Activated naive CD4-positive, alpha-beta T cell treated with anti-CD3 and anti-CD28 coated beads for 36 hours (primary cell): ENCODE results near the gene TGFBRAP1. TPM values are rescaled to one million over a fixed set of nuclear protein-coding genes. Genes with fewer than 3 reads are reported as not detected.
A peak's percentile ranks its signal among the peaks of the same experiment; 100 is the strongest.

ENCODE experiments used
- CTCF ChIA-PET: fragments of 350-600 bp; sonication (Branson Sonifier 250); formaldehyde crosslinking; loops from one replicate; lab custom pipeline; 2021; ENCODE audit warnings: antibody characterized with exemption; lab: Charles Lee
- DNase-seq: peaks from one replicate; pipeline ENCODE4 v3.0.0-alpha.2; 2020
- H3K27ac Mint-ChIP-seq: one replicate; pipeline ENCODE4 v1.8.0; 2021; ENCODE audit warnings: mild to moderate bottlenecking, mixed read lengths
- H3K27me3 Mint-ChIP-seq: one replicate; pipeline ENCODE4 v1.8.0; 2021; ENCODE audit warnings: low read depth, mixed read lengths
- H3K36me3 Mint-ChIP-seq: one replicate; pipeline ENCODE4 v1.8.0; 2021; ENCODE audit warnings: low read depth, mixed read lengths
- H3K4me1 Mint-ChIP-seq: one replicate; pipeline ENCODE4 v1.8.0; 2021; ENCODE audit warnings: low read depth, mixed read lengths
- H3K4me3 Mint-ChIP-seq: one replicate; pipeline ENCODE4 v1.8.0; 2021; ENCODE audit warnings: mild to moderate bottlenecking, moderate library complexity, mixed read lengths
- H3K9me3 Mint-ChIP-seq: one replicate; pipeline ENCODE4 v1.8.0; 2021; ENCODE audit warnings: mixed read lengths
- intact Hi-C: fragments of 100-400 bp; cut with micrococcal nuclease; formaldehyde crosslinking; loops from one replicate; pipeline ENCODE4 v1.15.1; 2023
- total RNA-seq, 2 experiments: library from RNA; stranded (reverse); gene quantifications; one replicate each; pipeline ENCODE4 v1.2.3, GENCODE V29; 2021

Gene TGFBRAP1
- total RNA-seq, 2 experiments from 2014 or later = 13.6 to 15.3 TPM

GRCh38 chr2:105288133-105288532, 41.4 kb downstream of the TGFBRAP1 start:
- CTCF ChIA-PET = interaction anchor here (0.6 to 1.4 kb wide), 13 partner anchors 10 to 1570 kb away, joined by 3 to 6 read pairs (median 3); no protein-coding TSS in a partner anchor
- Mint-ChIP-seq H3K36me3 (peaks cover 24% of the 10 kb centered on the region), H3K27me3 (no peaks in the 10 kb centered on the region), H3K27ac (no peak overlapping the region), H3K4me1 (peaks cover 1% of the 10 kb centered on the region), H3K4me3 (no peak overlapping the region), H3K9me3 (no peaks in the 10 kb centered on the region)
- no peak for DNase-seq
- intact Hi-C loops = no loop called here

GRCh38 chr2:105287692-105288091, 41.8 kb downstream of the TGFBRAP1 start:
- H3K4me3 Mint-ChIP-seq = no peak overlapping the region
- DNase-seq = peak; percentile 67
- H3K27ac Mint-ChIP-seq = no peak overlapping the region
- H3K9me3 Mint-ChIP-seq = no peaks in the 10 kb centered on the region
- H3K4me1 Mint-ChIP-seq = peaks cover 1% of the 10 kb centered on the region
- CTCF ChIA-PET = interaction anchor here (0.6 to 1.4 kb wide), 13 partner anchors 9 to 1570 kb away, joined by 3 to 6 read pairs (median 3); no protein-coding TSS in a partner anchor
- peaks cover 25% of the 10 kb centered on the region for H3K36me3 Mint-ChIP-seq
- no peaks in the 10 kb centered on the region for H3K27me3 Mint-ChIP-seq
- intact Hi-C loops = loop anchor here (2.0 kb wide), 1 partner anchor 233 kb away; no protein-coding TSS in a partner anchor

DNA sequence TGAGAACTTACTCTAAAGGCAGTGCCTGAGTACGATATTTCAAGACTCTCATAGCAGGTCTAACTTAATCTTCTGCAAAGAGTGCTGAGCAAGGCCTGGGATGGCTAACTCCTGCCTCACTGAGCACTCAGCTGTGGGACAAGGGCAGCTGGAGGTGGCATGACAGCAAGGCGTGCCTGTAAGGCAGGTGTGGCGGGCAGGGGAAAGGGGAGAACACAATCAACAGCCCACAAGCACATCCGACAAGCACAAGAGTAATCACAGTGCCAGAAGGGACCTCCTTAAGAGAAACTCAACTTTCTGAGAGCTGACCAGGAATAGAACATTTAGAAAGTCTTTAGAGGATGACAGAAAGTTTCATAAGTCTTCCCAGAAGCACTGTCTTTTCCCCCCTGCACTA, 46.0 kb downstream of the TGFBRAP1 start:
- no peak for DNase-seq
- Mint-ChIP-seq H3K36me3 (peaks cover 26% of the 10 kb centered on the region), H3K27me3 (no peaks in the 10 kb centered on the region), H3K9me3 (no peaks in the 10 kb centered on the region), H3K4me1 (peaks cover 1% of the 10 kb centered on the region), H3K4me3 (no peak overlapping the region), H3K27ac (no peak overlapping the region)
- intact Hi-C loops = no loop called here
- CTCF ChIA-PET = no interaction called here

GRCh38 chr2:105280281-105280680, 49.3 kb downstream of the TGFBRAP1 start:
- H3K4me1 Mint-ChIP-seq = no peaks in the 10 kb centered on the region
- CTCF ChIA-PET = no interaction called here
- H3K27me3 Mint-ChIP-seq = no peaks in the 10 kb centered on the region
- no peaks in the 10 kb centered on the region for H3K9me3 Mint-ChIP-seq
- no peak overlapping the region for H3K27ac Mint-ChIP-seq
- H3K36me3 Mint-ChIP-seq = peaks cover 29% of the 10 kb centered on the region
- no peak overlapping the region for H3K4me3 Mint-ChIP-seq
- DNase-seq = no peak
- intact Hi-C loops = no loop called here

GRCh38 chr2:105279126-105279525, 50.4 kb downstream of the TGFBRAP1 start:
- no peak overlapping the region for H3K27ac Mint-ChIP-seq
- H3K4me3 Mint-ChIP-seq = no peak overlapping the region
- no peaks in the 10 kb centered on the region for H3K27me3 Mint-ChIP-seq
- no peak for DNase-seq
- intact Hi-C loops = no loop called here
- H3K4me1 Mint-ChIP-seq = no peaks in the 10 kb centered on the region
- H3K36me3 Mint-ChIP-seq = peaks cover 29% of the 10 kb centered on the region
- no peaks in the 10 kb centered on the region for H3K9me3 Mint-ChIP-seq
- CTCF ChIA-PET = no interaction called here

DNA sequence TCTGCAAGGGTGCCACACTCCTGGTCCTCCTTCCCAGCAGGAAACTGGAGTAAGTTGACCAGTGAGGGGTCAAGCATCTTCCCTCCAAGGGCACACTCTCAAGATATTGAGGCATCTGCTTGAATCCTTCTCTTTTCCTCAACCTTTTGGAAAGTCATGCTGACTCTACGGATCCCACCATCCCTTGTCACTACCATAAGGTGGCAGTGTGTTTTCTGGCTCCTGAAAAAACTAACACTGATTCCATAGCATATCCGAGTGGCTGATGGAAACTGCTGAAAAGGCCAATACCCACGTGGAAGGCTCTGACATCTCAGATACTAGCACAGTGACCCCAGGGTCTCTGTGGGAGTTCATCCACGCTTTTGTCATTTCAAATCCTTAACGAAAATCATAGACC, 50.9 kb downstream of the TGFBRAP1 start:
- no peaks in the 10 kb centered on the region for H3K9me3 Mint-ChIP-seq
- no peaks in the 10 kb centered on the region for H3K4me1 Mint-ChIP-seq
- no peak overlapping the region for H3K4me3 Mint-ChIP-seq
- peaks cover 31% of the 10 kb centered on the region for H3K36me3 Mint-ChIP-seq
- CTCF ChIA-PET = interaction anchor here (1.1 kb wide), 1 partner anchor 9 kb away, joined by 4 read pairs; no protein-coding TSS in a partner anchor
- H3K27ac Mint-ChIP-seq = no peak overlapping the region
- DNase-seq = no peak
- H3K27me3 Mint-ChIP-seq = no peaks in the 10 kb centered on the region
- intact Hi-C loops = no loop called here

DNA sequence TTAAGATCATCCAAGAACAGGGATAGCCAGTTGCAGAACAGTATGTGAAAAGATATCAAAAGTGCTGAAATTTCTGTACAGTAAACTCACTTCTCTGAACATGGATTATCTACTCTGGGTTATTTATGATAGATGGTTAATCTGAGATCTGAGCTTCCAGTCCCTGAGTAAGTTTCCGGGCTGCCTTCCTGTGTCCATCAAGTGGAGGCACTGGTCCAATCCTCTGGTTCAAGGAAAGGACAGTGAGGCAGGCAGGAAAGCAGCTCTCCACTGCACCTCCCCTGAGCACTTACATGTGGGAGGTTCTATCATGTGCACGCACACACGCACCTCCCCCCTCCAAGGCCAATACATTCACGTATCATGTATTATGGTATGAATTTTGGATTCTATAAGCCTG, 55.5 kb downstream of the TGFBRAP1 start:
- H3K27ac Mint-ChIP-seq = no peak overlapping the region
- no peak for DNase-seq
- H3K36me3 Mint-ChIP-seq = peaks cover 29% of the 10 kb centered on the region
- H3K4me1 Mint-ChIP-seq = no peaks in the 10 kb centered on the region
- intact Hi-C loops = no loop called here
- H3K27me3 Mint-ChIP-seq = no peaks in the 10 kb centered on the region
- no peaks in the 10 kb centered on the region for H3K9me3 Mint-ChIP-seq
- CTCF ChIA-PET = interaction anchor here (0.6 to 1.4 kb wide), 2 partner anchors 14 to 36 kb away, joined by 3 to 4 read pairs; no protein-coding TSS in a partner anchor
- no peak overlapping the region for H3K4me3 Mint-ChIP-seq

DNA sequence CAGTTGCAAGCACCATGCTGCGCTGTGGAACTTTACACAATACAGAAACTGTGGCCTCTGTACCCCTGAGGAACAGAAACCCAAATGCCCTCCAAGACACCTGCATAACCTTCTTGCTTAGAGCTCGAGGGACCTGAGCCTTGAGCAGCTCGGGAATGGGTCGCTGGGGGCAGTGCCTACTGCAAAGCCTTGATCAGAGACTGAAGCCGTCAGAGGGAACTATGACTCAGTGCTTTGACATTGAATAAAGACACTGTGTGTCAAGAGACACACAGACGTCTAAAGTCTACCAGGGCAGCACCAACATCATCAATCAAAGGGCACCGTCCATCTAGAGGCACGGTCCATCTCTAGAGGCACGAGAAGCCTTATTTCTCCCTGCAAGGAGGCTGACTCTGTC, 57.4 kb downstream of the TGFBRAP1 start:
- H3K4me3 Mint-ChIP-seq = no peak overlapping the region
- CTCF ChIA-PET = interaction anchor here (1.3 kb wide), 1 partner anchor 34 kb away, joined by 4 read pairs; no protein-coding TSS in a partner anchor
- intact Hi-C loops = no loop called here
- peaks cover 38% of the 10 kb centered on the region for H3K36me3 Mint-ChIP-seq
- H3K27me3 Mint-ChIP-seq = no peaks in the 10 kb centered on the region
- no peak for DNase-seq
- H3K27ac Mint-ChIP-seq = no peak overlapping the region
- H3K9me3 Mint-ChIP-seq = no peaks in the 10 kb centered on the region
- H3K4me1 Mint-ChIP-seq = no peaks in the 10 kb centered on the region

DNA sequence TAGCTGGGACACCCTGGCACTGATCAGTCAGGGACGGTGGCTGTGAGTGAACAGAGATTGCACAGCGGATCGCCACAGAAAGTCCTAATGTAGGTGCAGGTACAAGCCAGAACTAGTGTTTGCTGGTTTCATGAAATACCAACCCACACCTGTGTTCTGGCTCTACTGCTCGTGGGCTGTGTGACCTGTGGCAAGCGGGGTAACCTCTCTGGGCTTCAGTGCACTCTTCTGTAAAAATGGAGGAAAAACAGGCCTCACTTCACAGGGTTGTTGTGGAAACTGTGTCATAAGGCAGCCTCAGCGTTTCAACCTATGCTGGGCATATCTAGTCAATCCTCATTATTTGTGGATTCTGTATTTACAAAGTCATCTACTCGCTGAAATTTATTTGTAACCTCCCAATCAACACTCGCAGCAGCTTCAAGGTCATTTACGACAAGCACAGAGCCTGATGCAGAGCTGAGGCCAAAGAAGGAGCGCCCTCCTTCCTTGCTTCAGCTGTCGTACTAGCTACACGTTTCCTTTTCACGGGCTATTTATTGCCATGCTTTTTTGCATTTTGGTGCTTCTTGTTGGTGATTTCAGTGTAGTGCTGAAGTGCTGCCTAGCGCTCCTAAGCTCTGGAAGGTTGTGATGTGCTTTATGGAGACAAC, 58.0 kb downstream of the TGFBRAP1 start:
- no peak overlapping the region for H3K4me3 Mint-ChIP-seq
- no peaks in the 10 kb centered on the region for H3K9me3 Mint-ChIP-seq
- H3K27ac Mint-ChIP-seq = no peak overlapping the region
- H3K4me1 Mint-ChIP-seq = no peaks in the 10 kb centered on the region
- no peaks in the 10 kb centered on the region for H3K27me3 Mint-ChIP-seq
- CTCF ChIA-PET = no interaction called here
- no peak for DNase-seq
- intact Hi-C loops = no loop called here
- H3K36me3 Mint-ChIP-seq = peaks cover 37% of the 10 kb centered on the region

DNA sequence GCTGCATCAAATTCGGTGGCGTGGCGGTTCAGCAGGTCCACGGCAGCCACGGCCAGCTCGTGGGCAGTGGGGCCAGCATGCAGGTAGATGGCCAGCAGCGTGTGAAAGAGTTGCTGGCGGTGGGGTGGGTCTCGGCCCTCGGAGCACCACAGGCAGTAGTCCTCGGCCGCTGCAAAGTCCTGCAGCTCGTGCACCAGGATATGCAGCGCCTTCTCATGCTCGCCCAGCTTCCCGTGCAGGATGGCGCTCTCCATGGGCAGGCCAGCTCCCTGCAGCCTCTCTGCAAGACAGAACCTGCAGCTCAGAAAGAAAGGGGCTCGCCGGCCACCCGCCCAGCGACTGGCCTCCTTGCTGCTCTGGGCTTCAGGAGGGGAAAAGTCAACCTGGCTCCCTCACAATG, 60.1 kb downstream of the TGFBRAP1 start:
- H3K4me1 Mint-ChIP-seq = no peaks in the 10 kb centered on the region
- CTCF ChIA-PET = no interaction called here

DNA sequence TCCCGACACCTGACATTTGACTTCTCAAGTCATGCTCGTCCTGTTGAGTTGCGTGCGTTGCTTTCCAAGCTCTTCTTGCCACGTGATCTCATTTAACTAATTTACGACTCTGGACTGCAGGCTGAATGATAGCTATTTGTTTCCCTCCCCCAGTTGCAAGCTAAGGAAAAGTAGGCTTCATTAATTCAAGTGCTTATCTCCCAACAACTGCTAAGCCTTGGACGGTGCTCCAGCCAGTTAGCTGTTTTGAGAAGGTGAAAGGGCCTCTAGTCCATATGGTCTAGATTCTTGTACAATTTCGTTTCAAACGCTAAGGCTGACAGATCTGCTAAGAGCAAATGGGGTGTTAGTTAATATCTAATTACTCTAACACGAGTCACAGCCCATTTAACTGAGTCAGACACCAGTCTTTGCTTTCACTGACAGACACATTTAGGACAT, 66.9 kb downstream of the TGFBRAP1 start:
- DNase-seq = no peak
- Mint-ChIP-seq H3K4me3 (no peak overlapping the region), H3K36me3 (peaks cover 19% of the 10 kb centered on the region), H3K9me3 (no peaks in the 10 kb centered on the region), H3K27me3 (no peaks in the 10 kb centered on the region), H3K4me1 (no peaks in the 10 kb centered on the region), H3K27ac (no peak overlapping the region)
- intact Hi-C loops = no loop called here
- CTCF ChIA-PET = no interaction called here

More for the DNA sequence above, 60.1 kb downstream of the TGFBRAP1 start:
- no peaks in the 10 kb centered on the region for H3K27me3 Mint-ChIP-seq
- no peak overlapping the region for H3K27ac Mint-ChIP-seq
- DNase-seq = no peak
- H3K9me3 Mint-ChIP-seq = no peaks in the 10 kb centered on the region
- H3K36me3 Mint-ChIP-seq = peaks cover 46% of the 10 kb centered on the region
- intact Hi-C loops = no loop called here
- no peak overlapping the region for H3K4me3 Mint-ChIP-seq

- no peaks in the 10 kb centered on the region for H3K9me3 Mint-ChIP-seq
- intact Hi-C loops = no loop called here
- H3K36me3 Mint-ChIP-seq = peaks cover 12% of the 10 kb centered on the region
- H3K4me1 Mint-ChIP-seq = no peaks in the 10 kb centered on the region
- no peak for DNase-seq
- no peak overlapping the region for H3K27ac Mint-ChIP-seq
- no peaks in the 10 kb centered on the region for H3K27me3 Mint-ChIP-seq
- H3K4me3 Mint-ChIP-seq = no peak overlapping the region
- CTCF ChIA-PET = no interaction called here
These were observed 68.5 kb downstream of the TGFBRAP1 start for GRCh38 chr2:105261061-105261460.

GRCh38 chr2:105258835-105259350, 70.6 kb downstream of the TGFBRAP1 start:
- CTCF ChIA-PET = no interaction called here
- no peak overlapping the region for H3K4me3 Mint-ChIP-seq
- H3K27ac Mint-ChIP-seq = no peak overlapping the region
- DNase-seq = no peak
- no peaks in the 10 kb centered on the region for H3K9me3 Mint-ChIP-seq
- no peaks in the 10 kb centered on the region for H3K4me1 Mint-ChIP-seq
- H3K36me3 Mint-ChIP-seq = peaks cover 7% of the 10 kb centered on the region
- no peaks in the 10 kb centered on the region for H3K27me3 Mint-ChIP-seq
- intact Hi-C loops = no loop called here
